Stimulated activated memory B cell treated with anti-CD40 and anti-IgM and Interleukin-4, amounts not matched to agents 10 μg/mL and 1 μg/mL and 100 μg/mL, for 72 hours (primary cell): ENCODE measurements around the gene ATN1.
A peak's percentile ranks its signal among the peaks of the same experiment; 100 is the strongest.

ENCODE experiments used
- ATAC-seq: fragments of 150-1000 bp; cut with Tn5 transposase; 2 replicates; pipeline ENCODE4 v1.10.0; 2021
- H3K27ac Mint-ChIP-seq: one replicate; pipeline ENCODE4 v1.8.0; 2022; ENCODE audit warnings: mild to moderate bottlenecking, mixed read lengths
- H3K27me3 Mint-ChIP-seq: one replicate; pipeline ENCODE4 v1.8.0; 2022; ENCODE audit warnings: mixed read lengths
- H3K36me3 Mint-ChIP-seq: one replicate; pipeline ENCODE4 v1.8.0; 2022; ENCODE audit warnings: mixed read lengths
- H3K4me1 Mint-ChIP-seq: one replicate; pipeline ENCODE4 v1.8.0; 2022; ENCODE audit warnings: mixed read lengths
- H3K4me3 Mint-ChIP-seq: one replicate; pipeline ENCODE4 v1.8.0; 2022; ENCODE audit warnings: mild to moderate bottlenecking, moderate library complexity, mixed read lengths
- H3K9me3 Mint-ChIP-seq: one replicate; pipeline ENCODE4 v1.8.0; 2022; ENCODE audit warnings: mixed read lengths

ATN1 gene

DNA sequence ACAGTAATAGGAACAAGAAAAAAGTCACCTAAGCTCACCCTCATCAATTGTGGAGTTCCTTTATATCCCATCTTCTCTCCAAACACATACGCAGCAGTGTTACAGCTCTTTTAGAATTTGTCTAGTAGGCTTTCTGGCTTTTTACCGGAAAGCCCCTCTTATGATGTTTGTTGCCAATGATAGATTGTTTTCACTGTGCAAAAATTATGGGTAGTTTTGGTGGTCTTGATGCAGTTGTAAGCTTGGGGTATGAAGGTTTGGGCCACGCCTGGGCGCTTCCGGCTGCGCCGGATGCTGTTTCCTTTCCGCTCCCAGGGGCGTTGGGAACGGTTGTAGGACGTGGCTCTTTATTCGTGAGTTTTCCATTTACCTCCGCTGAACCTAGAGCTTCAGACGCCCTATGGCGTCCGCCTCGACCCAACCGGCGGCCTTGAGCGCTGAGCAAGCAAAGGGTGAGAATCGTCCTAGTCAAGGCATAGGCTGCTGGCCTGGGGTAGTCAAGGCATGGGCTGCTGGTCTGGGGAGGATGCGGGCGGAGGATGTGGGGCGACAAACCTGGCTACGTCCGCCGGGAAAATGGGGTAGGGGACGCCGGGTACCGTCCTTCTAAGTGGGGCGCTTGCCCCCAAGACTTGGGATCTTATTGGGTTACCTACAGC is 16.1 kb downstream of the ATN1 start, which contains the start of the genes C12orf57 and RNU7-1:
TSS of gene C12orf57 (plus strand) at position 301 of the 659 bp plus-strand sequence. CDS start at position 401, 100 bp downstream.
TSS of gene RNU7-1 (plus strand) at position 95 of the 659 bp plus-strand sequence.
- H3K36me3 Mint-ChIP-seq: peaks cover 28% of the 10 kb centered on the region
- H3K4me1 Mint-ChIP-seq: peaks cover 77% of the 10 kb centered on the region
- peak; percentile 81 for ATAC-seq
- no peaks in the 10 kb centered on the region for H3K27me3 Mint-ChIP-seq
- H3K27ac Mint-ChIP-seq: peak within 1 kb of the TSS; percentile 98
- H3K4me3 Mint-ChIP-seq: peak within 1 kb of the TSS; percentile 84
- no peaks in the 10 kb centered on the region for H3K9me3 Mint-ChIP-seq

DNA sequence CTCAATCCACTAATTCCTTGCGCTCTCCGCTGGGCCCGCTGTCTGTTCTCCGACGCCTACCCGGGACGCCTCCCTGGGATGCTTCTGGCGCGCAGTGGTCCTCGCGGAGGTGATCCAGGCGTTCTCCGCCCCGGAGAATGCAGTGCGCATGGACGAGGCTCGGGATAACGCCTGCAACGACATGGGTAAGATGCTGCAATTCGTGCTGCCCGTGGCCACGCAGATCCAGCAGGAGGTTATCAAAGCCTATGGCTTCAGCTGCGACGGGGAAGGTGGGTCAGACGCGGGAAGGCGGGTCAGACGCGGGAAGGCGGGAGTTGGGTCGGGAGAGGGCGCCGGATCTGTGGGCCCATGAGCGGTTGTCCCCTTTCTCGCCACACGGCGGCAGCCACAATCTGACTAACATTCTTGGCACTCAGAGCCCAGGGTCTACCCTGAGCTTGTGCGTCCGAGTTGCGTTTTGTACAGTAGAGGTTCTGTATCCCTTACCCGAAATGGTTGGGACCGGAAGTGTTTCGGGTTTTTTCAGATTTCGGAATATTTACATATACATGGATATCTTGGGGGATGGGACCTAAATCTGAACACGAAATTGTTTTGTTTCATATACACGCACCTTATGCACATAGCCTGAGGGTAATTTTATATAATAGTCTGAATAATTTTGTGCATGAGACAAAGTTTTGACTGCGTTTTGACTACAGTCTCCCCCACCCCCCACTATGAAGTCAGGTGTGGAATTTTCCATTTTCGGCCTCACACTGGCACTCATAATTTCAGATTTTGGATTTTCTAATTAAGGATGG is 16.8 kb downstream of the ATN1 start:
- Mint-ChIP-seq H3K4me3 (peak overlapping the region; percentile 84), H3K36me3 (peaks cover 21% of the 10 kb centered on the region)
- ATAC-seq: peak; percentile 68

DNA sequence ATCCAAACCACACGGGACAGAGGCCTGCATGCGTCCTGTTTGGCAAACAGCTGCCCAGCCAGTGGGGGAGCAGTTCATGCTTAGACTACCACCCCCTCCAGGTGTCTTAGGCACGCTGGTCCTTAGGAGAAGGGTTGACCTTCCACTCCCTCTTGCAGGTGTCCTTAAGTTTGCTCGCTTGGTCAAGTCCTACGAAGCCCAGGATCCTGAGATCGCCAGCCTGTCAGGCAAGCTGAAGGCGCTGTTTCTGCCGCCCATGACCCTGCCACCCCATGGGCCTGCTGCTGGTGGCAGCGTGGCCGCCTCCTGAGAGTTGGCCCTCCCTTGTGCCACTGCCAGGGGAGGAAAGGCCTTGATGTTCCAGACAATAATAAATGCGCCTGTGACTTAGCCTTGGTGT is 17.9 kb downstream of the ATN1 start:
- H3K4me1 Mint-ChIP-seq: peaks cover 83% of the 10 kb centered on the region
- no peaks in the 10 kb centered on the region for H3K27me3 Mint-ChIP-seq
- H3K36me3 Mint-ChIP-seq: peaks cover 13% of the 10 kb centered on the region
- no peak for ATAC-seq
- H3K27ac Mint-ChIP-seq: peak overlapping the region; percentile 98
- no peaks in the 10 kb centered on the region for H3K9me3 Mint-ChIP-seq
- H3K4me3 Mint-ChIP-seq: peak overlapping the region; percentile 84

More for the DNA sequence above, 16.8 kb downstream of the ATN1 start:
- Mint-ChIP-seq H3K4me1 (peaks cover 77% of the 10 kb centered on the region), H3K9me3 (no peaks in the 10 kb centered on the region), H3K27me3 (no peaks in the 10 kb centered on the region), H3K27ac (peak overlapping the region; percentile 98)

DNA sequence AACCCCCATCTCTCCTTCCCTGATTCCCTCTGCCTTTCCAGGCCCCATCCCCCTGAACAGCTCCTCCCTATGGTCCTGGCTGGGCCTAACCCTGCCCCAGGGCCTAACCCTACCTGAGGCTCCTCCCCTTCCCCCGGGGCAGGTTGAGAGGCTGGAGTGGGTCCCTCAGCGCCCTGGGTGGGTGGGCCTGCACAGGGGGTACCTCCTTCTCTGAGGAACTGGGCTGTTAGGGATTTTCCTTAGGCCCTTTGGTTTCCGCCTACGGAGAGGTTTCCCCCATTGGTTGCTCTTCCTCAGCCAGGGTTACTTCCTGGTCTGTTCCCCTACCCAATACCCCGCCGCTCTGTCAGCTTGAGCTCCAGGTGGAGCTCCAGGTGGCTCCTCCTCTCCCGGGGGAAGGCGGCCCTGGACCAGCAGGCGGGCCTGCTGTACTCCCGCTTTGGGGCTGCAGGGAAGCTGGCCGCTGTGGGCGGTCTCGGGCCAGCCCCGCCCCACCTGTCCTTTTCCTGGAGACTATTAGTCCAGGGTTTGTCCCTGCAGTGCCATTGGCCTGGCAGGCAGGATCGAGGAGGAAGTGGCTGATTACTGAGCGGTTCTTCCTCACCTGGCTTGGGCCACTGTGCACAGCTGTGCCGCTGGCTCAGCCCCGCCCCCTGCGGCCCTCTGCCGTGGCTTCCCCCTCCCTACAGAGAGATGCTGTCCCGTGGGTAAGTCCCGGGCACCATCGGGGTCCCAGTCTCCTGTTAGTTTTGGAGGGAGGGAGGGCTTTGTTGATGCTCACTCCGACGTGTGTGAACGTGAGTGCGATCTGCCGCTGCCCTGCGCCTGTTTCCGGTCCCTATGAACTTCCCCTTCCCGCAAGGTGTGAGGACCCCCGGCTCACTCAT is 18.5 kb downstream of the ATN1 start:
- no peaks in the 10 kb centered on the region for H3K9me3 Mint-ChIP-seq
- peak overlapping the region; percentile 84 for H3K4me3 Mint-ChIP-seq
- peak; percentile 31 for ATAC-seq
- H3K27ac Mint-ChIP-seq: peak overlapping the region; percentile 98
- H3K27me3 Mint-ChIP-seq: no peaks in the 10 kb centered on the region
- peaks cover 8% of the 10 kb centered on the region for H3K36me3 Mint-ChIP-seq
- peaks cover 86% of the 10 kb centered on the region for H3K4me1 Mint-ChIP-seq

DNA sequence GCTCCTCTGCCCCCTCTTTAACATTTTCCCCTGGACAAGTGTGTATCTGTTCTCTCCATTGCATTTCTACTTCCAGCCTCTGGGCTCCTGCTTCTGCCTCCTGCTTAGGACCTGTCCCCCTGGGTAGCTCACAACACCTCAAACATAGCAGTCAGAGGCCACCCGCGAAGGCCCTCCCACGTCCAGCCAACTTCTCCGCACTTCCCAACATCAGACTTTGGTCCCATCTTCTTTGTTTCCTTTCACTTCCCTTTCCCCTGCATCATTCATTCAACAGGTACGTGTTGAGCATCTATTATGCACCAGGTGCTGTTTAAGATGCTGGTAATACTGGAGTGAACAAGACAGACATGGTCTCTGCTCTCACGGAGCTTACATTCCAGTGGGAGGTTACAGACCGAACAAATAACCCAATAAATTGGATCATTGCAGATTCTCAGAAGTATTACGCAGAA is 19.2 kb downstream of the ATN1 start:
- Mint-ChIP-seq H3K27ac (peak overlapping the region; percentile 98), H3K36me3 (peaks cover 10% of the 10 kb centered on the region), H3K9me3 (no peaks in the 10 kb centered on the region), H3K4me3 (peak overlapping the region; percentile 84), H3K27me3 (no peaks in the 10 kb centered on the region), H3K4me1 (peaks cover 86% of the 10 kb centered on the region)
- no peak for ATAC-seq

DNA sequence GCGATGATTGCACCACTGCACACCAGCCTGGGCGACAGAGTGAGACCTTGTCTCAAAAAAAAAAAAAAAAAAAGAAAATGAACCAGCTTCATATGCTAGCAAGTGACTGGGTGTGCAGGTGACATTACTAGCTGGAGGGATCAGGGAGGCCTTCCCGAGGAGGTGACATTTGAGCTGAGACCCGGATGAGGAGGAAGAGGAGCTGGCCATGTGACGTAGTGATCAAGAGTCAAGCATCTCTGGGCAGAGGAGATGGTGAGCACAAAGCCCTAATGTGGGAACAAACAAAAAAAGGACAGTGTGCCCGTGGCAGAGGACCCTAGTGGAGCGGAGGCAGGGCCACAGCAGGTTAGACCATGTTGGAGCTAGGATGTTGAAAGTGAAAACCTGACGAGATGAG is 19.9 kb downstream of the ATN1 start:
- H3K36me3 Mint-ChIP-seq: peaks cover 11% of the 10 kb centered on the region
- ATAC-seq: no peak
- H3K27me3 Mint-ChIP-seq: no peaks in the 10 kb centered on the region

DNA sequence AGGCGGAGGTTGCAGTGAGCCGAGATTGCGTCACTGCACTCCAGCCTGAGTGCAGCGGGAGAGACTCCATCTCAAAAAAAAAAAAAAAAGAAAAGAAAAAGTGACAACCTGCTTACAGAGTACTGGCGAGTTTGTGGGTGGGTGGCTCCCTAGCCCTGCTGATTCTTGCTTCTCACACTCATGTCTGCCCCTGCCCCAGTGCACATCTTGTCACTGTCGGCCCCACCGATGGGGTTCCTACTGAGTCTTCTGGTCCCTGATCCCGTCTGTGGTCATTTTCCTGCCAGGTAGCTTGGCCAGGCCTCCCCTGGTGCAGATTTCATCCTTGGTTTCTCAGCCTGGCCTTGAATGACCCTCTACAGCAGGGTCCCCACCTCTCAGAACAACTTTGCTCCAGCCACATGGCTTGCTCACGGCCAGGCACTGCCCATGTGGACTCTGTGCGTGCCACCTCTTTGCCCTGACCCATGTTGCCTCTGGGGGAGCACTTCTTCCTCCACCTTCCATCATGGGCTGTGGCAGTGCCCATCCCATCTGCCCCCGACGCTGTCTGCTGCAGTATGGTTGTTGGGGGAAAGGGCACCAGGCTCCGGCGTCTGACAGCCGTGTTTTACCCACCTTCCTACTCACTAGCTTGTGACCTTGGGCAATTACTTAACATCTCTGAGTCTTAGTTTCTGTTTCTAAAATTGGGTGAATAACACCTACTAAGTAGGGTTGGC is 21.3 kb downstream of the ATN1 start:
- H3K9me3 Mint-ChIP-seq: no peaks in the 10 kb centered on the region
- H3K27ac Mint-ChIP-seq: peak overlapping the region; percentile 98
- ATAC-seq: no peak
- H3K4me3 Mint-ChIP-seq: peak overlapping the region; percentile 72
- no peaks in the 10 kb centered on the region for H3K27me3 Mint-ChIP-seq
- H3K36me3 Mint-ChIP-seq: peaks cover 26% of the 10 kb centered on the region
- H3K4me1 Mint-ChIP-seq: peaks cover 88% of the 10 kb centered on the region

More for the DNA sequence above, 19.9 kb downstream of the ATN1 start:
- Mint-ChIP-seq H3K4me3 (peak overlapping the region; percentile 32), H3K9me3 (no peaks in the 10 kb centered on the region), H3K4me1 (peaks cover 84% of the 10 kb centered on the region), H3K27ac (peak overlapping the region; percentile 98)

DNA sequence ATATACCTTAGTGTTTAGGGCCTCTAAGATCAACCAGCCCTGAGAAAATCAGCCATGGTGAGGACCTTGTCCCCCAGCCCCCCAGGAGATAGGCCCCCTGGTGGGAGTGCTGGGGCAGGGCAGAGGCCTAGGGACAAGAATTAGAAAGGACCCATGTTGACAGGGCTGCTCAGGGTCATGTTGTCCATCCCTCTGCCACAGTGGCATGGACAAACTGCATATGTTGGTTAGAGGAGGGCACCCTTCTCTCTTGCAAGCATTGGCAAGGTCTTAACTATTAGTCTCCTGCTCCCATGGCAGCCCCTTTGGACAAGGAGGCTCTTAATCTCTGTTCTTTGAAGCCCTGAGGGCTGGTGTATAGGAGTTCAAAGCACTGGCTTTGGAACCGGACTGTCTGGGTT is 22.6 kb downstream of the ATN1 start:
- Mint-ChIP-seq H3K27me3 (no peaks in the 10 kb centered on the region), H3K4me3 (peak overlapping the region; percentile 96), H3K4me1 (peaks cover 88% of the 10 kb centered on the region), H3K9me3 (no peaks in the 10 kb centered on the region), H3K27ac (peak overlapping the region; percentile 98), H3K36me3 (peaks cover 39% of the 10 kb centered on the region)
- ATAC-seq: no peak

DNA sequence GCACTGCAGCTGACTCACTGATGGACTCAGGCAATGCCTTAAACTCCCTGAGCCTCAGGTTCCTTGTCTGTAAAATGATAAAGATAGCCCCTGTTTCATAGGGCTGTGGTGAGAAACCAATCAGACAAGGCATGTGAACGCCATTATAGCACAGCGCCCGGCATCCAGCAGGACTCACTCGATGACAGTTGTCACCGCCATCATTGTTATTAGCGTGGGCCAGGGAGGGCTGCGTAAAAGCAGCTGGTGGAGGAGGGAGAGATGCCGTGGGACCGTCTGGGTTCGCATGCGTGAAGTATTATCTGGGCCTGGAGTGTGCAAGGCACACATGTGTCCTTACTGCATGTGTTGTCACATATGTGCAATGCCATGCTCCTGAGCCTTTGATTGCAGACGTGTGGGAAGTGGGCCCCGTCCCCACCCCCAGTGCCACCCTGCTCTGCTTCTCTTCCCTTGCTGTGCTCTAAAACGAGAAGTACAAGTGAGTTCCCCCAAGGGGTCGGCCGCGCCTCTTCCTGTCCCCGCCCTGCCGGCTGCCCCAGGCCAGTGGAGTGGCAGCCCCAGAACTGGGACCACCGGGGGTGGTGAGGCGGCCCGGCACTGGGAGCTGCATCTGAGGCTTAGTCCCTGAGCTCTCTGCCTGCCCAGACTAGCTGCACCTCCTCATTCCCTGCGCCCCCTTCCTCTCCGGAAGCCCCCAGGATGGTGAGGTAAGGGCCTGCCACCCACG is 23.2 kb downstream of the ATN1 start, which contains the start of gene PTPN6:
TSS of gene PTPN6 (plus strand) at position 546 of the 730 bp plus-strand sequence. CDS start at position 703, 157 bp downstream.
- ATAC-seq: peak; percentile 72
- Mint-ChIP-seq H3K27me3 (no peaks in the 10 kb centered on the region), H3K27ac (peak within 1 kb of the TSS; percentile 98), H3K4me1 (peaks cover 88% of the 10 kb centered on the region), H3K36me3 (peaks cover 45% of the 10 kb centered on the region), H3K9me3 (no peaks in the 10 kb centered on the region), H3K4me3 (peak within 1 kb of the TSS; percentile 96)

DNA sequence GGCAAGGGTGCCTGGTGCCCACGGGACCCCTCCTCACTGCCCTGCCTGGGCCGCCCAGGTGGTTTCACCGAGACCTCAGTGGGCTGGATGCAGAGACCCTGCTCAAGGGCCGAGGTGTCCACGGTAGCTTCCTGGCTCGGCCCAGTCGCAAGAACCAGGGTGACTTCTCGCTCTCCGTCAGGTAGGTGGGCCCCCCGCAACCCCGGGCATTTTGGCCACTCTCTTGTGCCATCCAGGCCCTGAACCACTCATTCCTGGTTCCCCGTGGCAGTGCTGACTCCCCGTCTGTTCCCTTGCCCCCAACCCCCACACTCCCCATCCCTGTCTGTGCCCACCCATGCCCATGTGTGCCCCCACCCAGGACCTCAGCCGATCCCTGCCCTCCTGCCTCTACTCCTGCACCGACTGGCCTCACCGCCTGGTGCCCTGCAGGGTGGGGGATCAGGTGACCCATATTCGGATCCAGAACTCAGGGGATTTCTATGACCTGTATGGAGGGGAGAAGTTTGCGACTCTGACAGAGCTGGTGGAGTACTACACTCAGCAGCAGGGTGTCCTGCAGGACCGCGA is 23.9 kb downstream of the ATN1 start:
- H3K9me3 Mint-ChIP-seq: no peaks in the 10 kb centered on the region
- no peak for ATAC-seq
- H3K36me3 Mint-ChIP-seq: peaks cover 52% of the 10 kb centered on the region
- H3K27me3 Mint-ChIP-seq: no peaks in the 10 kb centered on the region
- H3K27ac Mint-ChIP-seq: peak overlapping the region; percentile 98
- peak overlapping the region; percentile 96 for H3K4me3 Mint-ChIP-seq
- peaks cover 88% of the 10 kb centered on the region for H3K4me1 Mint-ChIP-seq

DNA sequence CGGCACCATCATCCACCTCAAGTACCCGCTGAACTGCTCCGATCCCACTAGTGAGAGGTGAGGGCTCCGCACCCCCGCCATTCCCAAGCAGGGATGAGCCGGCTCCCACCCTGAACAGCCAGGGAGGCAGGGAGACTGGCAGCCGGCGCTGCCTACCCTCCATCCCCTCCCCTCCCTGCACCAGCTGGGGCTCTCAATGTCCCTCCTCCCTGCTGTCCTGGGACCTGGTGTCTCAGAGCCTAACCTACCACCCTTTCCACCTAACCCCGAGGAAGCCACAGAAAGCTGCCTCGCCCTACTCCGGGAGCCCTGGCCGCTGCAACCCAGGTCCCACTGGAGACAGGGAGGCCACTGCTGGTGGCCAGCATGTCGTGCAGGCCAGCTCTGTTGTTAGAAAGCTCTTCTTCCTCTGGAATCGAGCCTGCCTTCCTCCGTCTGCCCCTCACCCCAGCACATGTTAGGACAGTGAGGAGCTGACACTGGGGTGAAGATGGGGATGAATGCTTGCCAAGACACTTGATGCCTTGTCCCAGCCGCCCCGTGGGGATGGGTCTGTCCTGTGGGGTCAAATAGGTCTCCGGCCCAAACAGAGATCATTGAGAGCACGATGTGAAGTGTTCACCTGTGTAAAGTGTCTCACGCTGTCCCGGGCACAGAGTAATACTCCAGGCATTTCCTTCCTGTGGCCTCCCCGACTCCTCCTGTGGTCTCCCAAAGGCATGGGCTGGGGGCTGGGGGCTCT is 24.5 kb downstream of the ATN1 start:
- Mint-ChIP-seq H3K27ac (peak overlapping the region; percentile 98), H3K36me3 (peaks cover 58% of the 10 kb centered on the region), H3K27me3 (no peaks in the 10 kb centered on the region), H3K4me3 (peak overlapping the region; percentile 96), H3K4me1 (peaks cover 88% of the 10 kb centered on the region), H3K9me3 (no peaks in the 10 kb centered on the region)
- ATAC-seq: no peak

DNA sequence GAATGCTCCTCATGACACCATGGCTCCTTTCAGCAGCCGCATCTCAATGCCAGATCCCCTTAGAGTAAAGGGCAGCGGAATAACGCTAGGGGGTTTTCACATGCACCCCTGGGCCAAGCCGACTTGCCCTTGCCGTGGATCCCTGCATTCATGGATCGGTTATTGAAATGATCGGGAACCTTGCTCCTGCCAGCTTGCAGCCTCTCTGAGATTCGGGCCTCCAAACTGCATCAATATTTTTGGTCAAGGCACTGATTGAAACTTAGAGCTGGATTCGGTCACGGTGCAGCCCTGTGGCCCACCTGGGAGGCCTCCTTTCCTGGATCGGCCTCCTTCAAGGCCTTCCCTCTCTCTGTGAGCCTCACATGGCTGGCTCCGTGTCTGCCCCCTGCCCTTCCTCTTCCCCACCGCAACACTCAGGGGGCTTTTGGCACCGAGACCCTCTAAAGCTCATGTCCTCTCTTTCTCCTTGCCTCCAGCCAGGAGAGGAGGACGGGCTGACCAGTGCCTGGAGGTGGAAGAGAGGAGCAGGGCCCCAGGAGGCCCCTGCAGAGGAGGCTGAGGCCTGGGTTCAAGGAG is 25.2 kb downstream of the ATN1 start:
- H3K27ac Mint-ChIP-seq: peak overlapping the region; percentile 98
- no peaks in the 10 kb centered on the region for H3K27me3 Mint-ChIP-seq
- H3K4me3 Mint-ChIP-seq: peak overlapping the region; percentile 96
- peaks cover 59% of the 10 kb centered on the region for H3K36me3 Mint-ChIP-seq
- no peaks in the 10 kb centered on the region for H3K9me3 Mint-ChIP-seq
- no peak for ATAC-seq
- H3K4me1 Mint-ChIP-seq: peaks cover 88% of the 10 kb centered on the region
